Kidney epithelial cell (primary cell): ENCODE results near the gene LINS1. TPM values are rescaled to one million over a fixed set of nuclear protein-coding genes. Genes with fewer than 3 reads are reported as not detected.

Source experiments
- DNase-seq: peaks from one replicate; pipeline ENCODE4 v3.0.0-alpha.2; 2010; ENCODE audit warnings: low read depth
- H3K27me3 ChIP-seq: 2 replicates; pipeline ENCODE4 v1.6.0; 2011; ENCODE audit warnings: low read length; ENCODE audit not compliant: control insufficient read depth, insufficient read depth
- H3K36me3 ChIP-seq: 2 replicates; pipeline ENCODE4 v1.5.1; 2011; ENCODE audit warnings: low read length; ENCODE audit not compliant: control insufficient read depth, insufficient read depth
- H3K4me3 ChIP-seq: 2 replicates; pipeline ENCODE4 v1.5.1; 2011; ENCODE audit warnings: low read depth, mild to moderate bottlenecking, control low read depth, low read length
- total RNA-seq: library from RNA; depleted of rRNA; stranded (reverse); fragments of >200 nt; gene quantifications from 2 replicates; pipeline ENCODE4 v1.2.3, GENCODE V29; 2015
- TF ChIP-seq, protein P1 (sequence below): IDR thresholded peaks from 2 replicates; pipeline ENCODE4 v1.5.1; 2011; ENCODE audit warnings: mild to moderate bottlenecking, moderate library complexity, low read length, control low read depth, inconsistent platforms; ENCODE audit not compliant: insufficient read depth, poor library complexity, severe bottlenecking

Gene LINS1
- total RNA-seq, 1 donor from 2014 or later: 8.5 TPM

DNA sequence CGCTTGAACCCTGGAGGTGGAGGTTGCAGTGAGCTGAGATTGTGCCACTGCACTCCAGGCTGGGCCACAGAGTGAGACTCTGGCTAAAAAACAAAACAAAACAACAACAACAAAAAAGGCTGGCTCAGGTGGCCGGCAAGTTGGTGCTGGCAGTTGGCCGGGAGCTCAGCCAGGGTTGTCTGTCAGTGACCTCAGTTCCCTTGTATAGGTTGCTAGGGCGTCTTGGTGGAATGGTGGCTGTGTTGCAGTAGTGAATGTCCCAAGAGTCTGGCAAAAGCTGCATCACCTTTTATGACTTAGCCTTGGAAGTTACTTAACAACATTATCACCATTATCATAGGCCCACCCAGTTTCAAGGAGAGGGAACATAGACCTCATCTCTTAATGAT lies 41.0 kb upstream of the LINS1 start:
- H3K4me3 ChIP-seq: no peak overlapping the region
- no peak for DNase-seq
- no peaks in the 10 kb centered on the region for H3K27me3 ChIP-seq
- TF ChIP-seq, protein P1, sequence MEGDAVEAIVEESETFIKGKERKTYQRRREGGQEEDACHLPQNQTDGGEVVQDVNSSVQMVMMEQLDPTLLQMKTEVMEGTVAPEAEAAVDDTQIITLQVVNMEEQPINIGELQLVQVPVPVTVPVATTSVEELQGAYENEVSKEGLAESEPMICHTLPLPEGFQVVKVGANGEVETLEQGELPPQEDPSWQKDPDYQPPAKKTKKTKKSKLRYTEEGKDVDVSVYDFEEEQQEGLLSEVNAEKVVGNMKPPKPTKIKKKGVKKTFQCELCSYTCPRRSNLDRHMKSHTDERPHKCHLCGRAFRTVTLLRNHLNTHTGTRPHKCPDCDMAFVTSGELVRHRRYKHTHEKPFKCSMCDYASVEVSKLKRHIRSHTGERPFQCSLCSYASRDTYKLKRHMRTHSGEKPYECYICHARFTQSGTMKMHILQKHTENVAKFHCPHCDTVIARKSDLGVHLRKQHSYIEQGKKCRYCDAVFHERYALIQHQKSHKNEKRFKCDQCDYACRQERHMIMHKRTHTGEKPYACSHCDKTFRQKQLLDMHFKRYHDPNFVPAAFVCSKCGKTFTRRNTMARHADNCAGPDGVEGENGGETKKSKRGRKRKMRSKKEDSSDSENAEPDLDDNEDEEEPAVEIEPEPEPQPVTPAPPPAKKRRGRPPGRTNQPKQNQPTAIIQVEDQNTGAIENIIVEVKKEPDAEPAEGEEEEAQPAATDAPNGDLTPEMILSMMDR: no peak
- no peaks in the 10 kb centered on the region for H3K36me3 ChIP-seq

GRCh38 chr15:100642213-100642949 lies 40.4 kb upstream of the LINS1 start:
- Histone ChIP-seq H3K27me3 (no peaks in the 10 kb centered on the region), H3K36me3 (no peaks in the 10 kb centered on the region), H3K4me3 (no peak overlapping the region)
- no peak for DNase-seq
- TF ChIP-seq, protein P1: no peak

DNA sequence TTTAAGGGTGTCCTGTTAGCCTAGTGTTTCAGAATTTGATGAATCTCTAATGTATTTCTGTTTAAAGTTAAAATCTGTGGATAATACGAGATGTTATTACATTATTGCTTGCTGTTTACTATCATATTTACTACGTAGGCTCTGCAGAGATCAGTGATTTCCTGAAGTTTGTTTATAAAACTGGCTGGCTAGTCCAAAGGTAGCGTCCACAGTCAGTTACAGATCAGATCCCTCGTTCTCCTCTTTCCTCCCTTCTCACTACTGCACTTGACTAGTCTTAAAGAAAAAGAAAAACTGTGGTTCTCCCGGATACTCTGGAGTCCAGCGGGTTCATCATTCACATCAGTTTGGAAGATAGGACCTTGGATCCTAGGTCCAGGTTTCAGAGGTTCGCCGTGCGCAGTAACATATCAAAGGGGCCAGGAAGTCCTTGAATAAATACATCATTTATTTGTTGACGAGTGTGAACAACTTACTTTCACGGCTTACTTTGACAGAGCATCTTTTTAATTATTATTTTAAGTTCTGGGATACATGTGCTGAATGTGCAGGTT lies 36.3 kb upstream of the LINS1 start:
- Histone ChIP-seq H3K36me3 (no peaks in the 10 kb centered on the region), H3K27me3 (no peaks in the 10 kb centered on the region), H3K4me3 (no peak overlapping the region)
- TF ChIP-seq, protein P1: no peak
- no peak for DNase-seq

- no peak overlapping the region for H3K4me3 ChIP-seq
- DNase-seq: no peak
Observed at GRCh38 chr15:100635406-100636071, 33.6 kb upstream of the LINS1 start.

DNA sequence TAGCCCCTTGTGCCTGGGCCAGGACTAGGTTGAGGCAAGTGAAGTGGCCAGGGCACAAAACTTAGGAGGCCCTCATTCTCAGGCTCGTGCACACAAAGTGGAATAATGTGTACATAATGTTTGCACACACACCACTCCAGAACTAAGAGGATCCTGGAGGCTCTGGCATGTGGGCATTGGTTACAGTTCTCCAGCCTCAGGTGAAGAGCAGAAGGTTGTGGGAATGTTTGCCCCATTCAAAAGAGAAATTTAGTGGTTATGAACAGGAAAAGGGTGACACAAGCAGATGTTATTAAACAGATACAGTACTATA lies 31.7 kb upstream of the LINS1 start:
- Histone ChIP-seq H3K4me3 (no peak overlapping the region), H3K27me3 (no peaks in the 10 kb centered on the region), H3K36me3 (peaks cover 2% of the 10 kb centered on the region)
- TF ChIP-seq, protein P1: no peak
- no peak for DNase-seq

More at GRCh38 chr15:100635406-100636071, 33.6 kb upstream of the LINS1 start:
- TF ChIP-seq, protein P1: no peak
- Histone ChIP-seq H3K27me3 (no peaks in the 10 kb centered on the region), H3K36me3 (no peaks in the 10 kb centered on the region)
